ENCODE data around the gene DIDO1.

DNA sequence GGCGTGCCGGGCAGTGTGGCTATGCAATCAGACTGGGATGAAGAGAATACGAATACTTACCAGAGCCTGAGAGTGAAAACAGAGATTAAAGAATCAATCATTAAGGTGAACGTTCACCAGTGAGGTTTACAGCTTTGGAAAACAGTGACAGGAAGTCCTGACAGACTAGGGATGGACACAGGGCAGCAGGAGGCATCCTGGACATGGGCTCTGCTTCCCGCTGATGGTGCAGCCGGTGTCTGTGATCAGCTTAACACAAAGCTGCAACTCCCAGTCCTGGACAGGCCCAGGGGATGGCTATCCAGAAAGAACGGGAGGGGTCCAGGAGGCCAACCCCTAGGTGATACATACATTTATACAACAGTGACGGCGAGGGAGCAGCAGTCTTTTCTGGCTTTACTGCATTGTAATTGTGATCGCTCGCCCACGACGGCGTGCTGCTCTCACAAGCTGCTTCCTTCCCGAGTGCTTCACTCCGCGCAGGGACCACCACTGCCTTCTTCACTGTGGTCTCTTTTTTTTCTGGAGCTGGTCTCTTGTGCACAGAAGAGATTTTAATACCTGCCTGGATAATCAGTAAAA, 20.7 kb downstream of the DIDO1 start:
- TF ChIP-seq CTCF (IDR thresholded peaks at IDR 0.05 in 4 of 5, conservative IDR thresholded peaks at IDR 0.05 in 1 of 5) (no peak), POLR2A (IDR thresholded peaks at IDR 0.05) (no peak)

Data from gastrocnemius medialis (tissue), 4 donors.